ENCODE data around the gene REEP1. TPM values are rescaled to one million over a fixed set of nuclear protein-coding genes. Genes with fewer than 3 reads are reported as not detected.

The REEP1 gene
- total RNA-seq, 1 experiment from 2014 or later, result 5.9 TPM

- ATAC-seq (no peak), DNase-seq (ENCODE audit: low read depth, low spot score) (no peak)
- Histone ChIP-seq H3K4me3 (replicated peaks in 1 of 2; ENCODE audit: low read depth in 1 of 2, low read length in 2 of 2) (no peak overlapping the region), H3K9me3 (ENCODE audit: control insufficient read depth in 1 of 2, insufficient read depth in 1 of 2, low read depth in 1 of 2, low read length in 2 of 2) (no peaks in the 10 kb centered on the region), H3K36me3 (ENCODE audit: control insufficient read depth in 1 of 2, insufficient read depth in 2 of 2, low read length in 2 of 2) (no peaks in the 10 kb centered on the region), H3K27me3 (ENCODE audit: insufficient read depth, low read length) (no peaks in the 10 kb centered on the region), H3K9ac (ENCODE audit: low read length) (no peak overlapping the region), H3K4me1 (ENCODE audit: control insufficient read depth in 1 of 2, insufficient read depth in 2 of 2, low read length in 2 of 2) (no peaks in the 10 kb centered on the region), H3K27ac (ENCODE audit: low read depth, low read length) (no peak overlapping the region), H2AFZ (ENCODE audit: low read depth, low read length, poor library complexity, severe bottlenecking) (no peak overlapping the region), H3K9me2 (ENCODE audit: insufficient read depth) (no peaks in the 10 kb centered on the region), H3K4me2 (ENCODE audit: low read length) (no peak overlapping the region), H4K20me1 (ENCODE audit: insufficient read depth) (no peaks in the 10 kb centered on the region), H3K79me2 (ENCODE audit: insufficient read depth, low read length) (no peaks in the 10 kb centered on the region)
- intact Hi-C loops (cut with micrococcal nuclease), result no loop called here
- ChIA-PET POLR2A (no interaction called here), CTCF (no interaction called here), RAD21 (ENCODE audit: low non-redundant PET in 1 of 2, low total read pairs in 2 of 2, uncharacterized antibody in 2 of 2, unreplicated experiment in 2 of 2) (no interaction called here)
- TF ChIP-seq ELF1 (IDR thresholded peaks at IDR 0.05; ENCODE audit: borderline replicate concordance, low read depth) (no peak), CBX3 (IDR thresholded peaks at IDR 0.05; ENCODE audit: low read depth) (no peak), YY1 (IDR thresholded peaks at IDR 0.05; ENCODE audit: extremely low read depth, insufficient replicate concordance, low read depth, low read length) (no peak), ZBTB33 (IDR thresholded peaks at IDR 0.05; ENCODE audit: extremely low read depth, insufficient replicate concordance, low read length) (no peak), ATF3 (IDR thresholded peaks at IDR 0.05) (no peak)
- no TSS peak for BruUV-seq (replicated peaks)
Observed at GRCh38 chr2:86311879-86312278, 25.5 kb downstream of the REEP1 start.

GRCh38 chr2:86309966-86310365 is 27.5 kb downstream of the REEP1 start:
- TF ChIP-seq CEBPB (IDR thresholded peaks at IDR 0.05; ENCODE audit: low read depth), result no peak
- TF ChIP-seq POLR2A (IDR thresholded peaks at IDR 0.05; ENCODE audit: borderline replicate concordance, extremely low read depth, insufficient read depth, insufficient read length), result no peak
- no peak for TF ChIP-seq YY1 (IDR thresholded peaks at IDR 0.05; ENCODE audit: extremely low read depth, insufficient replicate concordance, low read depth, low read length)
- TF ChIP-seq RAD21 (IDR thresholded peaks at IDR 0.05; ENCODE audit: low read depth), result no peak
- TF ChIP-seq JUND (IDR thresholded peaks at IDR 0.05), result no peak
- no peak overlapping the region for H3K4me3 ChIP-seq (replicated peaks in 1 of 2; ENCODE audit: low read depth in 1 of 2, low read length in 2 of 2)
- H3K4me2 ChIP-seq (ENCODE audit: low read length), result no peak overlapping the region
- ChIA-PET RAD21 (ENCODE audit: low non-redundant PET in 1 of 2, low total read pairs in 2 of 2, uncharacterized antibody in 2 of 2, unreplicated experiment in 2 of 2) (no interaction called here), CTCF (no interaction called here), POLR2A (no interaction called here)
- H3K27me3 ChIP-seq (ENCODE audit: insufficient read depth, low read length), result no peaks in the 10 kb centered on the region
- H3K27ac ChIP-seq (ENCODE audit: low read depth, low read length), result no peak overlapping the region
- no peaks in the 10 kb centered on the region for H3K9me3 ChIP-seq (ENCODE audit: control insufficient read depth in 1 of 2, insufficient read depth in 1 of 2, low read depth in 1 of 2, low read length in 2 of 2)
- H3K36me3 ChIP-seq (ENCODE audit: control insufficient read depth in 1 of 2, insufficient read depth in 2 of 2, low read length in 2 of 2), result no peaks in the 10 kb centered on the region
- no peak overlapping the region for H2AFZ ChIP-seq (ENCODE audit: low read depth, low read length, poor library complexity, severe bottlenecking)
- BruUV-seq (replicated peaks), result no TSS peak
- DNase-seq (ENCODE audit: low read depth, low spot score), result no peak
- no peak overlapping the region for H3K9ac ChIP-seq (ENCODE audit: low read length)
- H3K9me2 ChIP-seq (ENCODE audit: insufficient read depth), result no peaks in the 10 kb centered on the region
- ATAC-seq, result no peak
- no peaks in the 10 kb centered on the region for H4K20me1 ChIP-seq (ENCODE audit: insufficient read depth)
- H3K79me2 ChIP-seq (ENCODE audit: insufficient read depth, low read length), result no peaks in the 10 kb centered on the region
- H3K4me1 ChIP-seq (ENCODE audit: control insufficient read depth in 1 of 2, insufficient read depth in 2 of 2, low read length in 2 of 2), result no peaks in the 10 kb centered on the region
- intact Hi-C loops (cut with micrococcal nuclease), result no loop called here

Data from HCT116 (cell line).